CD4-positive, alpha-beta T cell treated with Interleukin-2 at 100 ng/mL for 4 hours (primary cell): ENCODE measurements around the gene PIK3CD.
"Not testable (repeated sequence)": the region's sequence is repeated elsewhere in the genome, so short reads cannot be mapped to it uniquely, and the experiment has no call there.

Experiments used
- DNase-seq: peaks from one replicate; pipeline ENCODE4 v3.0.0-alpha.2; 2020; ENCODE audit warnings: low spot score

Gene PIK3CD

GRCh38 chr1:9689971-9690381 is 38.4 kb downstream of the PIK3CD start:
- DNase-seq = no peak

DNA sequence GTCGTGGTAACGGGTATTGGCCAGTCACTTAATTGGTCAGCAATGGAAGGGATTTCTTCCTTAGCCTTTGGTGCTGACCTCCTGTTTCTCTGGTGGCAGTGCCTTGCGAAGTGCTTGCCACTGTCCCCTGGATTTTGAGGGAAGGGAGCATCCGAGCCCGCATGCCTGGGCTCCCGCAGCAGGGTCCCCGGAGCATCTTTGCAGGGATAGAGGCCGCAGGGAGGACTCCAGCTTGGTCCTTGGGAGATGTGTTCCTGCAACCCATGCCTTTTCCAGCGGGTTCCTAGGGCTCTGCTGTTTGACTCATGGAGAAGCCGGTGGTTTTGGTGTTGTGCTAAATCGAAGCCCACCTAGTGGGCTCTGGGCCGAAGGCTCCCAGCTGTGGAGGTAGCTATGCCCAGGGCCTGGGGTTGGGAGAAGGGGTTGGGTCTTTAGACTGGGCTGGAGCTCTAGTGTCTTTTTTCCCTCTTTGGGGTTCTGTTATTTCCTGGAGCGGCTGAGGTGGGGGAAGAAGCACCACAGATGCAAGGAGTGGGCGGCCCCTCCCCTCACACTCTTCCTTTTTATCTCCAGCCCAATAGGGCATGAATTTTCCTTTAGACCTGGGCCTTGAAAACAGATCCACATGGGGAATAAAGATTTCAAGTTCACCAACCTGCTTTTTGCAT is 39.0 kb downstream of the PIK3CD start:
- no peak for DNase-seq

DNA sequence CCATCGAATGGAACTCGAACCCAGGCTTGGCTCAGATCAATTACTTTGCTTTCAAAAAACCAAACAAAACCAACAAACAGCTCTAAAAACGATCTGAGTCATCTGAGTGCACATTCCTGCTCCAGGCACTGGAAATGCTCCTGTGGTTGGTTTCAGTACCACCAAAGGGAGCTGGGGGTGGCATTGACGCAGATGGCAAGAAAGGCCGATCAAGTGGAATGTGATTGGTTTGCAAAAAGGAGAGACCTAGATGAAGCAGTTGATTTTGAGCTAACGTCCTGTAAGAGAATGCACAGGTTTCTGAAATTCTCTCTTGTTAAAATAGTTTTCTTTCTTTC is 39.5 kb downstream of the PIK3CD start:
- no peak for DNase-seq

DNA sequence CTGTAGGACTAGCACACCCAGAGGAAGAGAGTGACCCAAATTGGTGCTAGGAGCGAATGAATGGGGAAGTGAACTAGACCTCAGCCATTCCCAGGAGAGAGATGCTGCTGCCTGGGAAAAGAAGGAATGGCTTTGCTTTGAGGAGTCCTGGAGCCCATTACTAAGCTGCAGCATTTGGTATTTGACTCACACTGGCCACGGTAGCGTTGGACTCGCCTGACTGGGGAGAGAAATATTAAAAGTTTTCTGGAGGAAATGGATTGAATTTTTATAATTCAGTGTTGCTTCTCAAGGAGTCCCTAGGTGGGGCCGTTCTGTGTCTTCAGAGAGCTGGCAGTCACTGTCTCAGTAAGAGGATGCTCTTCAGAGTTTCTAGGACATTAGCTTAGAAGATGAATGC is 40.2 kb downstream of the PIK3CD start:
- no peak for DNase-seq

DNA sequence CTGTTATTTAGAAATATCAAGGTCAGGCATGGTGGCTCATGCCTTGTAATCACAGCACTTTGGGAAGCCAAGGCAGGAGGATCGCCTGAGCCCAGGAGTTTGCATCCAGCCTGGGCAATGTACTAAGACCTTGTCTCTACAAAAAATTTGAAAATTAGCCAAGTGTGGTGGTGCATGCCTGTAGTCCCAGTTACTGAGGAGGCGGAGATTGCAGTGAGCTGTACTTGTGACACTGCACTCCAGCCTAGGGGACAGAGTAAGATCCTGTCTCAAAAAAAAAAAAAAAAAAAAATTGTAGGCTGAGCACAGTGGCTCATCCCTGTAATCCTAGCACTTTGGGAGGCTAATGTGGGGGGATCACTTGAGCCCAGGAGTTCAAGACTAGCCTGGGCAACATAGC is 45.3 kb downstream of the PIK3CD start:
- no peak for DNase-seq

GRCh38 chr1:9699361-9699760 is 47.8 kb downstream of the PIK3CD start:
- no peak for DNase-seq

DNA sequence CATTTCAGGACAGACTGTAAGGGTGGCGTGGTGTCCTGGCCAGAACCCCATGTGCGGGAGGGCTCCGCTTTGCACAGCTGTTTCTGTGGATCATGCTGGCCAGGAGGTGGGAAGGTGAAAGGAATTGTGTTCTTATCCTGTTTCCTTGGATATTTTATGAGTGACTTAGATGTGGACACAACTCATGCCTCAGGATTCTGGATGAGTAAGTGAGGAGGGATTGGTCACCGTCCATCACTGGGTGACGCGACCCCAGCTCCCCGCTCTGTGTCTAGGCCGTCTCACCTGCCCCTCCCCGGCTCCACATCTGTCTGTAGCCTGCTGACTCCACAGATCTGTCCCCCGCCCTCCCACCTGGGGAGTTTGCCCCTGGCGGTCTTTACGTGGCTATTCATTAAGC is 48.8 kb downstream of the PIK3CD start:
- DNase-seq = no peak

DNA sequence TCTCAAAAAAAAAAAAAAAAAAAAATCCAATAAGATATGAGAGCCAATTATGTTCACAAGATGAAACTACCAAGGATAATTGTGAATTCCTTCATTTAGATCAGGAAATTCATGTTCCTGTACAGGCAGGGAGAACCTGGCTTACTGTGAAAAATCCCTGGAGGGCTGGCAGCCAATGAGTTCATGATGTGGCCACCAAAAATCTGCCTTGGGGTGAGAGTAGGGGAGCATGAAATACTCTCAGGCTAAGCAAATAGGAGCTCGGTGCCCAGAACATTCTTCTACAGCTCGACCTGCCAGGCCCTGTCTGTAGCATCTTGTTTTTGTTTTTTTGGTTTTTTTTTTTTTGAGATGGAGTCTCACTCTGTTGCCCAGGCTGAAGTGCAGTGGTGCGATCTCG is 50.1 kb downstream of the PIK3CD start:
- DNase-seq = no peak

DNA sequence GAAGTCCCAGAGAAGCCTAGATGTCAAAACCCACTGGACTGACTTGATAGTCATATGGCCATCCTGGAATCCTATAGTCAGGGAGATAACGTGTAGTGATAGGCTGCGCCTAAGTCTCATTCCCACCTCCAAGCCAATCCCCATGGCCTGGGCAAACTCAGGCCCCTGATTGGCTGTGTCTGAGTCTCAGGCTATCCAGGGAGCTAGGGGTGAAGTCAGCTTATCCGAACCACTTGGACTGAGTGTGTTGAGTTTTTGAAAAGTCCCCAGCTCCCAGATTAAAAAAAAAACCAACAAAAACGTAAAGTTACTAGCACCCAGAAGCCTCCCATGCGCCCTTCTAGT is 51.6 kb downstream of the PIK3CD start:
- DNase-seq = no peak

DNA sequence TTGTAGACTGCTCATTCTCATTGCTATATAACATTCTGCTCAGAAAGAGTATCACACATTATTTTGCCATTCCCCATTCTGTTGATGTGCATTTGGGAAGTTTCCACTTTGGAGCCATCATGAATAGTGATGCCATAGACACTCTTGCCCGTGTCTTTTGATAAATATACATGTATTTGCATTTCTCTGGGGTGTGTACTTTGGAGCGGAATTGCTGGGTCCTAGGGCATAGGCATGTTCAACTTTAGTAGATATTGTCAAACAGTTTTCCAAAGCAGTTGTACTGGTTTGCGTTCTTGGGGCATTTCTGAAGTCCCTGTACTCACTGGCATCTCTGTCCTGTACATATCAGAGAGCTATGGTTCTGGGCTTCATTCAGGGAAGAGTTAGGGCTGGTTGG is 52.1 kb downstream of the PIK3CD start:
- no peak for DNase-seq

- DNase-seq = no peak
Observed at GRCh38 chr1:9705337-9706093, 54.0 kb downstream of the PIK3CD start.

GRCh38 chr1:9706178-9706577 is 54.6 kb downstream of the PIK3CD start:
- DNase-seq = no peak

GRCh38 chr1:9710037-9710436 is 58.5 kb downstream of the PIK3CD start:
- DNase-seq = no peak

GRCh38 chr1:9711466-9712020 is 60.0 kb downstream of the PIK3CD start:
- DNase-seq = no peak

DNA sequence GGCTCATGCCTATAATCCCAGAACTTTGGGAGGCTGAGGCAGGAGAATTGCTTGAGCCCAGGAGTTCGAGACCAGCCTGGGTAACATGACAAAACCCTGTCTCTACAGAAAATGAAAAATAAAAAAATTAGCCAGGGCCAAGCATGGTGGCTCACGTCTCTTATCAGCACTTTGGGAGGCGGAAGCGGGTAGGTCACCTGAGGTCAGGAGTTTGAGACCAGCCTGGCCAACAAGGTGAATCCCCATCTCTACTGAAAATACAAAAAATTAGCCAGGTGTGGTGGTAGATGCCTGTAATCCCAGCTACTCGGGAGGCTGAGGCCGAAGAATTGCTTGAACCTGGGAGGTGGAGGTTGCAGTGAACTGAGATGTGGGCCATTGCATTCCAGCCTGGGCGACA is 61.2 kb downstream of the PIK3CD start:
- not testable (repeated sequence) for DNase-seq

- peak; percentile 73 for DNase-seq
Observed at GRCh38 chr1:9714257-9714718, 62.8 kb downstream of the PIK3CD start.

DNA sequence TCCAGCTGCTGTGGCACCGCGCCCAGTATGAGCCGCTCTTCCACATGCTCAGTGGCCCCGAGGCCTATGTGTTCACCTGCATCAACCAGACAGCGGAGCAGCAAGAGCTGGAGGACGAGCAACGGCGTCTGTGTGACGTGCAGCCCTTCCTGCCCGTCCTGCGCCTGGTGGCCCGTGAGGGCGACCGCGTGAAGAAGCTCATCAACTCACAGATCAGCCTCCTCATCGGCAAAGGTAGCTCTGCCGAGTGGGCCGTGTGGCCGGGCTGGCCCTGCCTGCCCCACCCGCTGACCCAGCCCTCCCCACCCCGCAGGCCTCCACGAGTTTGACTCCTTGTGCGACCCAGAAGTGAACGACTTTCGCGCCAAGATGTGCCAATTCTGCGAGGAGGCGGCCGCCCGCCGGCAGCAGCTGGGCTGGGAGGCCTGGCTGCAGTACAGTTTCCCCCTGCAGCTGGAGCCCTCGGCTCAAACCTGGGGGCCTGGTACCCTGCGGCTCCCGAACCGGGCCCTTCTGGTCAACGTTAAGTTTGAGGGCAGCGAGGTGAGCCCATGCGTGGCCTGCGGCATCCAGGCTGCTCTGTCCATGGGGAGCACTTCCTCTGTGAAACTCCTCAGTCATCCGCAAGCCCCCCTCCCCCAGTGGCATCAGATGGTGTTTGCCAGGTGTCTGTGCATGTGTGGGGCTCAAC is 64.2 kb downstream of the PIK3CD start:
- peak; percentile 53 for DNase-seq

- no peak for DNase-seq
Observed at GRCh38 chr1:9716404-9717192, 65.1 kb downstream of the PIK3CD start.

- peak; percentile 95 for DNase-seq
Observed at GRCh38 chr1:9717193-9718005, 65.9 kb downstream of the PIK3CD start.

DNA sequence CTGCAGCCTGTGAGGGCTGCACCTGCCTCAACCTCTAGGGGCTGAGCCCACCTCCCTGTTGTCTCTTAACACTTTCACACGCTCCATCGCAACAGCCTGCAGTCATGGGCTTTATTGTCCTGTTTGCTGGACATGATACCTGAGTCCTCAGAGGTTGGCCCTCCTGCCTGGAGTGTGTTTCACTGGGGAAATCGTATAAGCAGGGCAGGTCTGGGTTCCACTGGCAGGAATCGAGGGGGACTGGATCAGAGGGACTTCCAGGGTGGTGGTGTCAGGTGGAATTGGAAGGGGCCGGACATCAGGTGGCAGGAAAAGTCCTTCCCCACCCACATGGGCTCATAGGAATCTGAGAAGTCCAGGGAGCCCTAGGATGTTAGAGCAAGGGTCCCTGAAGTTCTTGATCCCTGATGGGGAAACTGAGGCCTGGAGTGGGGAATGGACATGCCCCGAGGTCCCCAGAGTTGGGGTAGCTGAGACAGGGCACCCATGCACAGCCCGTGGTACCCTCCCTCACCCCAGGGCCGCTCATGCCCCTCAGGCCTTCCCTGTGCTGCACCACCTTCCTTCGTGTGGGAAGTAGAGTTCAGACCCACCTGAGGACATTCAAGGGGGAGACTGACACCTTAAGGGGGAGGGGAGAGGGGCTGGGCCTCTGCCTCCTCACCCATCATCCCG is 66.6 kb downstream of the PIK3CD start:
- no peak for DNase-seq
